Esophagus mucosa (tissue), 1 donor: ENCODE measurements around the gene SGCD. TPM values are rescaled to one million over a fixed set of nuclear protein-coding genes. Genes with fewer than 3 reads are reported as not detected.
"Not testable (repeated sequence)": the region's sequence is repeated elsewhere in the genome, so short reads cannot be mapped to it uniquely, and the experiment has no call there.

Experiments
- ATAC-seq: fragments of 200-7000 bp; cut with Tn5 transposase; one replicate; pipeline ENCODE4 v1.9.1; 2020
- total RNA-seq: library from RNA; stranded (reverse); gene quantifications from one replicate; pipeline ENCODE4 v1.2.4, GENCODE V29; 2023
- donor health status: DM: yes; HTN: yes; CAD: no.

Gene SGCD
- total RNA-seq, 1 donor from 2014 or later = 0.52 TPM

- ATAC-seq = no peak
Observed at GRCh38 chr5:156647034-156647451, 320.1 kb downstream of the SGCD start.

- ATAC-seq = no peak
Observed at GRCh38 chr5:156654444-156654843, 327.5 kb downstream of the SGCD start.

GRCh38 chr5:156655732-156656131 is 328.8 kb downstream of the SGCD start:
- no peak for ATAC-seq

- ATAC-seq = not testable (repeated sequence)
Observed at GRCh38 chr5:156664832-156665231, 337.9 kb downstream of the SGCD start.

GRCh38 chr5:156666686-156667085 is 339.7 kb downstream of the SGCD start:
- not testable (repeated sequence) for ATAC-seq

GRCh38 chr5:156667616-156668015 is 340.7 kb downstream of the SGCD start:
- ATAC-seq = no peak

- no peak for ATAC-seq
Observed at GRCh38 chr5:156669416-156669815, 342.5 kb downstream of the SGCD start.

GRCh38 chr5:156670615-156671014 is 343.7 kb downstream of the SGCD start:
- no peak for ATAC-seq

GRCh38 chr5:156675395-156675794 is 348.4 kb downstream of the SGCD start:
- ATAC-seq = no peak

GRCh38 chr5:156677963-156678362 is 351.0 kb downstream of the SGCD start:
- ATAC-seq = no peak

GRCh38 chr5:156678484-156678883 is 351.5 kb downstream of the SGCD start:
- ATAC-seq = no peak

- ATAC-seq = no peak
Observed at GRCh38 chr5:156680831-156681230, 353.9 kb downstream of the SGCD start.

- no peak for ATAC-seq
Observed at GRCh38 chr5:156681265-156681664, 354.3 kb downstream of the SGCD start.

GRCh38 chr5:156682971-156683370 is 356.0 kb downstream of the SGCD start:
- no peak for ATAC-seq

- no peak for ATAC-seq
Observed at GRCh38 chr5:156683509-156683908, 356.5 kb downstream of the SGCD start.

- no peak for ATAC-seq
Observed at GRCh38 chr5:156684216-156684615, 357.3 kb downstream of the SGCD start.

- ATAC-seq = no peak
Observed at GRCh38 chr5:156685481-156685880, 358.5 kb downstream of the SGCD start.

GRCh38 chr5:156686380-156686779 is 359.4 kb downstream of the SGCD start:
- no peak for ATAC-seq

- ATAC-seq = no peak
Observed at GRCh38 chr5:156686796-156687195, 359.8 kb downstream of the SGCD start.

GRCh38 chr5:156687514-156687913 is 360.6 kb downstream of the SGCD start:
- no peak for ATAC-seq

- ATAC-seq = no peak
Observed at GRCh38 chr5:156691572-156691971, 364.6 kb downstream of the SGCD start.

- ATAC-seq = no peak
Observed at GRCh38 chr5:156693113-156693512, 366.1 kb downstream of the SGCD start.

GRCh38 chr5:156694598-156694997 is 367.6 kb downstream of the SGCD start:
- ATAC-seq = no peak

GRCh38 chr5:156695774-156696173 is 368.8 kb downstream of the SGCD start:
- no peak for ATAC-seq

- ATAC-seq = no peak
Observed at GRCh38 chr5:156698323-156698722, 371.4 kb downstream of the SGCD start.

- ATAC-seq = no peak
Observed at GRCh38 chr5:156699147-156699546, 372.2 kb downstream of the SGCD start.
